ENCODE measurements around the gene EPHB2. TPM values are rescaled to one million over a fixed set of nuclear protein-coding genes. Genes with fewer than 3 reads are reported as not detected.

The EPHB2 gene
- total RNA-seq: under 1 TPM in 1 of 2 experiments, not detected in 1; 0.13 TPM

DNA sequence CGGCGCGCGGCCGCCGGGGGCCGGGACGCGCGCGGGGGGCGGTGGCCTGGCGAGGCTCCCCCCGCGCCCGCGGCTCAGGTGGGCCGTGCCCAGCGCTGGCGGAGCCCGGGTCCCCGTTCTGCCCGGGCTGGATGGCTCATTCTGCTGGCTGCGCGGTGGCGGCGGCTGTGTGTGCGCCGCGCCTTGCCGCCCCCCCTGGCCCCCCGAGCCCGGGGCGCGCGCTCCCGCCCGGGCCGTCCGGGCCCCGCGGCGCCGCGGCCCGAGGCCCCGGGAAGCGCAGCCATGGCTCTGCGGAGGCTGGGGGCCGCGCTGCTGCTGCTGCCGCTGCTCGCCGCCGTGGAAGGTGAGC is at the start of gene EPHB2:
TSS of gene EPHB2 (plus strand) at position 139 of the 349 bp plus-strand sequence. CDS start at position 283, 144 bp downstream.
- peak; percentile 70 for ATAC-seq
- TF ChIP-seq, protein P1, sequence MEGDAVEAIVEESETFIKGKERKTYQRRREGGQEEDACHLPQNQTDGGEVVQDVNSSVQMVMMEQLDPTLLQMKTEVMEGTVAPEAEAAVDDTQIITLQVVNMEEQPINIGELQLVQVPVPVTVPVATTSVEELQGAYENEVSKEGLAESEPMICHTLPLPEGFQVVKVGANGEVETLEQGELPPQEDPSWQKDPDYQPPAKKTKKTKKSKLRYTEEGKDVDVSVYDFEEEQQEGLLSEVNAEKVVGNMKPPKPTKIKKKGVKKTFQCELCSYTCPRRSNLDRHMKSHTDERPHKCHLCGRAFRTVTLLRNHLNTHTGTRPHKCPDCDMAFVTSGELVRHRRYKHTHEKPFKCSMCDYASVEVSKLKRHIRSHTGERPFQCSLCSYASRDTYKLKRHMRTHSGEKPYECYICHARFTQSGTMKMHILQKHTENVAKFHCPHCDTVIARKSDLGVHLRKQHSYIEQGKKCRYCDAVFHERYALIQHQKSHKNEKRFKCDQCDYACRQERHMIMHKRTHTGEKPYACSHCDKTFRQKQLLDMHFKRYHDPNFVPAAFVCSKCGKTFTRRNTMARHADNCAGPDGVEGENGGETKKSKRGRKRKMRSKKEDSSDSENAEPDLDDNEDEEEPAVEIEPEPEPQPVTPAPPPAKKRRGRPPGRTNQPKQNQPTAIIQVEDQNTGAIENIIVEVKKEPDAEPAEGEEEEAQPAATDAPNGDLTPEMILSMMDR (IDR thresholded peaks at IDR 0.05): no peak
- peak; percentile 42 for DNase-seq
- Mint-ChIP-seq H3K4me3 (peak within 1 kb of the TSS; percentile 43), H3K9me3 (no peaks in the 10 kb centered on the region), H3K27ac (no peak within 1 kb of the TSS), H3K27me3 (peaks cover 52% of the 10 kb centered on the region), H3K4me1 (ENCODE audit: low read depth) (peaks cover 11% of the 10 kb centered on the region), H3K36me3 (ENCODE audit: low read depth) (no peaks in the 10 kb centered on the region)
- ChIA-PET POLR2A (no interaction called here), CTCF (no interaction called here)
- intact Hi-C loops (cut with micrococcal nuclease): no loop called here

DNA sequence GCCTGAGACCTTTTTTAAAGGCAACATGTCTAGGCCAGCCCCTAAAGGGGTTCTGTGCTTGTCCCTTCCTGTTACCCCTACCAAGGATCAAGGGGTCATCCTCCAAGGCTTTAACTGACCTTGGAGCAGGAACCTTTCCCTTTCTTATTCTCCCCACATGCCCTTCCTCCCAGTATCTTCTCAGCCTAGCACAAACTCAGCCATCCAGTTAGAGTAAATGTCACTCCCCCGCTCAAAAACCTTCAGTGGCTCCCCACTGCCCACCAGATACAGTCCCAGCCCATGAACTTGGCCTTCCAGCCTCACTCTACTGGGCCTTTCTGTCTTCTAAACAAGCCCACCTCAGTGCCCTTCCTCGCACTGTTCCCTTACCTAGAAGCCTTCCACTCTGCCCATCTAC is 48.8 kb upstream of the EPHB2 start:
- ChIA-PET CTCF (no interaction called here), POLR2A (no interaction called here)
- Mint-ChIP-seq H3K4me1 (ENCODE audit: low read depth) (no peaks in the 10 kb centered on the region), H3K4me3 (no peak overlapping the region), H3K36me3 (ENCODE audit: low read depth) (no peaks in the 10 kb centered on the region), H3K27ac (no peak overlapping the region), H3K9me3 (no peaks in the 10 kb centered on the region), H3K27me3 (peaks cover 3% of the 10 kb centered on the region)
- intact Hi-C loops (cut with micrococcal nuclease): no loop called here
- TF ChIP-seq, protein P1 (IDR thresholded peaks at IDR 0.05): no peak
- no peak for ATAC-seq
- DNase-seq: no peak

DNA sequence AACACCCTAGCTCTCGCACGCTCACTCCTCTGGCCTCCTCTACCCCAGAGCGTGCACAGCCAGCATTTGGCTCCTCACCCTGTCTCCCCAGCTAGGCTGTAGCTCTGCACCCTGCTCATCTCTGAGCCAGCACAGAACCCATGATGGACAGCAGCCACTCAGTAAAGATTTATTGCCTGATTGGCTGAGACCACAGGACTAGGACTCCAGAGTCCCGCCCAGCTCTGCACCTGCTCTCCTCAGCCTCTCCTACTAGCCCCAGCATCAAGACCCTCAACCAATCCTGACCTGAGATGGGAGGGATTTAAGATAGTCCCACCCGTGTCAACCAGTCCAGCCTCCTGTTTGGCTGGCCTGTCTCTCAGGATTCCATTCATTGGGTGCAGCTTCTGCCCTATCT is 48.3 kb upstream of the EPHB2 start:
- no peaks in the 10 kb centered on the region for H3K9me3 Mint-ChIP-seq
- ATAC-seq (peak; percentile 47), DNase-seq (no peak)
- POLR2A ChIA-PET: no interaction called here
- peaks cover 1% of the 10 kb centered on the region for H3K27me3 Mint-ChIP-seq
- H3K36me3 Mint-ChIP-seq (ENCODE audit: low read depth): no peaks in the 10 kb centered on the region
- intact Hi-C loops (cut with micrococcal nuclease): no loop called here
- H3K4me3 Mint-ChIP-seq: no peak overlapping the region
- TF ChIP-seq, protein P1 (IDR thresholded peaks at IDR 0.05): no peak
- H3K27ac Mint-ChIP-seq: no peak overlapping the region
- CTCF ChIA-PET: no interaction called here
- H3K4me1 Mint-ChIP-seq (ENCODE audit: low read depth): no peaks in the 10 kb centered on the region

DNA sequence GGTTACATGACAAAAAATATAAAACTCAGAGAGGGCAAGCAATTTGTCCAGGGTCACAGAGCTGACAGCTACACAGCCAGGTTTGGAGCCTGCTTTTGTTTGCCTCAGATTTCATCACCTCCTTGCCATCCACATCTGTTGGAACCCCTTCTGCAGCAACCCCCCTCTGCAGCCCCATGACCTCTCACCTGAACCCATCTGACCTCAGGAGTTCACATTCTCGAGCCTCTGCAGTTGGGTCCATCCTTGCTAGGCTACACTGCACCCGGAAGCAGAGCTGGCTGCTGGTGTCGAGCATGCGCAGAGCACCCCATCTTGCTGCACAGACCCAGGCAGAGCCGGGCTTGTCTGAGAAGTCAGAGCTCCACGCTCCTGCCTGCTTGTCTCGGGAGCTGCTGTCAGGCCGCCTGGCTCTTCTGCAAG is 47.6 kb upstream of the EPHB2 start:
- ChIA-PET CTCF (interaction anchor here (1.0 kb wide), 1 partner anchor 21 kb away, joined by 3 read pairs; no protein-coding TSS in a partner anchor), POLR2A (no interaction called here)
- intact Hi-C loops (cut with micrococcal nuclease): no loop called here
- ATAC-seq: no peak
- H3K4me1 Mint-ChIP-seq (ENCODE audit: low read depth): no peaks in the 10 kb centered on the region
- TF ChIP-seq, protein P1 (IDR thresholded peaks at IDR 0.05): no peak
- H3K27ac Mint-ChIP-seq: no peak overlapping the region
- no peaks in the 10 kb centered on the region for H3K9me3 Mint-ChIP-seq
- DNase-seq: no peak
- H3K4me3 Mint-ChIP-seq: no peak overlapping the region
- no peaks in the 10 kb centered on the region for H3K36me3 Mint-ChIP-seq (ENCODE audit: low read depth)
- H3K27me3 Mint-ChIP-seq: peaks cover 1% of the 10 kb centered on the region

DNA sequence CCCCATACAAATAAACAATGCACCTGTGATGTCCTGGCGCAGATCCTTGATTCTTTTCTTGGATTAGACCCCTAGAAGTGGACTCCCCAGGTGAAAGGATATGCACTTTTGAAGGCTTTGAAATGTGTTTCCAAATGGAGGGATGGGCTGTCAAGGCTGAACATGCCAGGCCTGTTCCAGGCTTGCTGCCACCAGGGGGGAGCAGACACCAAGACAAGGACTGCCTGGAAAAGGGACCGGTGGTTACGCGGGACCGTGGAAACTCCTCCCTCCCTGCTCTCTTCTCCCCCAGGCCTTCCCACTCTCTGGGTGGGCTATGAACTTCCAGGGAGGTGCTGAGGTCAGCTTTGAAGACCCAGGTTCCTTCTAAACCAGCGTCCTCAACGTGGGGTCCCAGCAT is 44.9 kb upstream of the EPHB2 start:
- H3K27ac Mint-ChIP-seq: no peak overlapping the region
- ChIA-PET CTCF (interaction anchor here (1.4 kb wide), 1 partner anchor 24 kb away, joined by 3 read pairs; no protein-coding TSS in a partner anchor), POLR2A (no interaction called here)
- intact Hi-C loops (cut with micrococcal nuclease): no loop called here
- ATAC-seq (no peak), DNase-seq (peak; percentile 7)
- no peaks in the 10 kb centered on the region for H3K36me3 Mint-ChIP-seq (ENCODE audit: low read depth)
- H3K27me3 Mint-ChIP-seq: peaks cover 7% of the 10 kb centered on the region
- TF ChIP-seq, protein P1 (IDR thresholded peaks at IDR 0.05): no peak
- H3K4me3 Mint-ChIP-seq: no peak overlapping the region
- no peaks in the 10 kb centered on the region for H3K4me1 Mint-ChIP-seq (ENCODE audit: low read depth)
- H3K9me3 Mint-ChIP-seq: no peaks in the 10 kb centered on the region

Data from activated CD8-positive, alpha-beta T cell treated with anti-CD3 and anti-CD28 coated beads for 36 hours (primary cell).